ENCODE results near the gene TTC1. TPM values are rescaled to one million over a fixed set of nuclear protein-coding genes. Genes with fewer than 3 reads are reported as not detected.
"Not testable (repeated sequence)": the region's sequence is repeated elsewhere in the genome, so short reads cannot be mapped to it uniquely, and the experiment has no call there.

The TTC1 gene
- total RNA-seq, 3 donors from 2014 or later = 36.3 to 45.2 (median 41.0) TPM

DNA sequence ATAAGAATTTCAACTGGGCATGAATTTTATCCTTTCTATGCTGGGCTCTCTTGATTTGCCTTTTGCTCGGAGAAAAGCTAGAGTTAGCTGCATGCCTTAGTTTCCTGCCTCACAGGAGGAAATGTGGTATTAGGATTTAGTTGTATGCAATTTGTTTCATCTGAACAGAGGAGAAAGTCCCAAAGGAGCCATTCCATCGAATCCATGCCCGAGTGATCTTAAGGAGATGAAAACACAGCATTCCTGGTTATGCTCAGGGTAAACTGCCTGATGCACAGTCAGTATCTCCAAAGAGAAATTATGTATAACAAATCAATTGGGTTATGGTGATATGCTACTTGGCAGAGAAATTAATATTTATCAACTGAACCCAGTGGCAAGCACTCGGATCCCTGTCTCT is 51.1 kb downstream of the TTC1 start:
- H3K27ac ChIP-seq = no peak overlapping the region
- intact Hi-C loops (cut with DNase I; ENCODE audit: low total_unique reads) = no loop called here
- TF ChIP-seq, protein P1, sequence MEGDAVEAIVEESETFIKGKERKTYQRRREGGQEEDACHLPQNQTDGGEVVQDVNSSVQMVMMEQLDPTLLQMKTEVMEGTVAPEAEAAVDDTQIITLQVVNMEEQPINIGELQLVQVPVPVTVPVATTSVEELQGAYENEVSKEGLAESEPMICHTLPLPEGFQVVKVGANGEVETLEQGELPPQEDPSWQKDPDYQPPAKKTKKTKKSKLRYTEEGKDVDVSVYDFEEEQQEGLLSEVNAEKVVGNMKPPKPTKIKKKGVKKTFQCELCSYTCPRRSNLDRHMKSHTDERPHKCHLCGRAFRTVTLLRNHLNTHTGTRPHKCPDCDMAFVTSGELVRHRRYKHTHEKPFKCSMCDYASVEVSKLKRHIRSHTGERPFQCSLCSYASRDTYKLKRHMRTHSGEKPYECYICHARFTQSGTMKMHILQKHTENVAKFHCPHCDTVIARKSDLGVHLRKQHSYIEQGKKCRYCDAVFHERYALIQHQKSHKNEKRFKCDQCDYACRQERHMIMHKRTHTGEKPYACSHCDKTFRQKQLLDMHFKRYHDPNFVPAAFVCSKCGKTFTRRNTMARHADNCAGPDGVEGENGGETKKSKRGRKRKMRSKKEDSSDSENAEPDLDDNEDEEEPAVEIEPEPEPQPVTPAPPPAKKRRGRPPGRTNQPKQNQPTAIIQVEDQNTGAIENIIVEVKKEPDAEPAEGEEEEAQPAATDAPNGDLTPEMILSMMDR (IDR thresholded peaks at IDR 0.05) = no peak
- no peak for TF ChIP-seq POLR2AphosphoS5 (IDR thresholded peaks at IDR 0.05)
- no peak for TF ChIP-seq POLR2A (IDR thresholded peaks at IDR 0.05)
- no peak overlapping the region for H3K4me3 ChIP-seq
- H3K36me3 ChIP-seq = peaks cover 7% of the 10 kb centered on the region
- H3K27me3 ChIP-seq = no peaks in the 10 kb centered on the region
- no peak for DNase-seq (ENCODE audit: low spot score in 2 of 2)
- H3K4me1 ChIP-seq = no peaks in the 10 kb centered on the region
- H3K9me3 ChIP-seq = no peaks in the 10 kb centered on the region

DNA sequence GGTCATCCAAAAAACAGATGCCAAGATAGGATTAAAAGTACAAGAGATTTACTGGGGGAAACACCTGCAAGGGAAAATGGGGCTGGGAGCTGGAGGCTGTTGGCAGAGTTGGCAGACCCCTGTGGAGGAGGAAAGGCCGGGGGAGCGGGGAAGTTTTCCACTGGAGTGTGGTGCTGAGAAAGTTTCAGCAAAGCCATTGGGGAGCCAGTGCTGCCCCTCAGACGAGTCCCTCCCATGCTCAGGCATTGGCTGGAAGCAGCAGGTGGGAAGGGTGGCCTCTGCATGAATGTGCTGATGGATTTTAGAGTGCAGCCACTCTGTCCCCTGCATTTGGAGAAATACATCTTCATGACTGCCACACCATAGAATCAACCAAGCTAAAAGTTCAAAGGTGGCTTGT is 52.8 kb downstream of the TTC1 start:
- no peak for DNase-seq (ENCODE audit: low spot score in 2 of 2)
- Histone ChIP-seq H3K4me3 (no peak overlapping the region), H3K9me3 (no peaks in the 10 kb centered on the region), H3K4me1 (no peaks in the 10 kb centered on the region), H3K36me3 (no peaks in the 10 kb centered on the region), H3K27me3 (no peaks in the 10 kb centered on the region), H3K27ac (no peak overlapping the region)
- intact Hi-C loops (cut with DNase I; ENCODE audit: low total_unique reads) = no loop called here
- TF ChIP-seq, protein P1 (IDR thresholded peaks at IDR 0.05) = no peak
- TF ChIP-seq POLR2AphosphoS5 (IDR thresholded peaks at IDR 0.05) = no peak

DNA sequence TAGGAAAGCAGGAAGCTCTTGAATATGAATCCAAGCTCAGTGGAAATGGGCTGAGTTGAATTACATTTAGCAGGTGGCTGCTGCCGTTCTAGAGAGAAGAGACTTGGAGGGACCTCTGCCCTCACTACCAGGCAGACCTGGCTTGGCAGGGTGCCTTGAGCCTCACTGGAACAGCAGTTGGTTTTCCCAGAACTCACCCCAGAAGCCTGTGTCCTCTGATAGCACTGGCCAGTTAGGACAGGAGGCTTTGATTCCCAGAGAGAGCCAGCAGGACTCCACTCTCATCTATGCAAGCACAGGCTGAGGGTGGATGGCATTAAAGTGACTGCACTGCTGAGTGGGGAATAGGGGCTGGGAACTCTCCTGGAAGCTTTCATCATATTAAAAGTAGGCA is 55.5 kb downstream of the TTC1 start:
- TF ChIP-seq, protein P1 (IDR thresholded peaks at IDR 0.05) = no peak
- TF ChIP-seq POLR2A (IDR thresholded peaks at IDR 0.05) (no peak), POLR2AphosphoS5 (IDR thresholded peaks at IDR 0.05) (no peak)
- H3K27me3 ChIP-seq = no peaks in the 10 kb centered on the region
- DNase-seq (ENCODE audit: low spot score in 2 of 2) = no peak
- intact Hi-C loops (cut with DNase I; ENCODE audit: low total_unique reads) = no loop called here
- H3K9me3 ChIP-seq = no peaks in the 10 kb centered on the region
- no peaks in the 10 kb centered on the region for H3K36me3 ChIP-seq
- no peak overlapping the region for H3K4me3 ChIP-seq
- H3K27ac ChIP-seq = peak overlapping the region; percentile 72 to 80
- no peaks in the 10 kb centered on the region for H3K4me1 ChIP-seq

DNA sequence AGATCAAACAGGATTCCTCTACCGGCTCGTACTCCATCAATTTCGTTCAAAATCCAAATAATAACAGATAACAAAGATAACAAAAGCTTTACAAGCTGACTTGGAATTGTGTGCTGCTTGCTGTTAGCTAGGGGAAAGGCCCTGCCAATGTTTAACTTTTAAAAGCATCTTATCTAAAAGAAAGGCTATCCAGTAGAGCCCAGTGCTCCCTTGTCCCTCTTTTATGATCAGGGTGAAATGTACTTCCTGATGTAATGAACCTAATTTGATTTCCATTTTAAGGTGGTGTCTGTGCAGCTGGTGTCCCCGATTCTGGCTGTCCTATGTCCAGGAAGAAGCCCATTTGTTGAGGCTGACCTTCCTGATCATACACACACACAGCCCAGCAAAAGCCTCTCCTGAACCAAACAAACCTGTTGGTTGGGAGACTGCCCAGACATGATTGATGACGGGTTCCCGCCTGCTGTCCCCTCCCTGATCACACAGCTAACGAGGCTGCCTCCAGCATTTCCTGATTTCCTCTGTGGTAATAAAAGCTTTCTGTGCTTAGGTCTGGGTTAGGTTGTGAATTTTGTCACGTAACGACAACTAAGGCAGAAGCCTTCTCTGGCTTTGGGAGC is 56.2 kb downstream of the TTC1 start:
- DNase-seq (ENCODE audit: low spot score in 2 of 2) = peak in 1 of 2 donors; percentile 56
- Histone ChIP-seq H3K36me3 (no peaks in the 10 kb centered on the region), H3K27ac (peak overlapping the region; percentile 72 to 80), H3K27me3 (no peaks in the 10 kb centered on the region), H3K9me3 (no peaks in the 10 kb centered on the region), H3K4me3 (no peak overlapping the region), H3K4me1 (no peaks in the 10 kb centered on the region)
- TF ChIP-seq POLR2AphosphoS5 (IDR thresholded peaks at IDR 0.05) = no peak
- TF ChIP-seq, protein P1 (IDR thresholded peaks at IDR 0.05) = no peak
- no peak for TF ChIP-seq POLR2A (IDR thresholded peaks at IDR 0.05)
- intact Hi-C loops (cut with DNase I; ENCODE audit: low total_unique reads) = no loop called here

DNA sequence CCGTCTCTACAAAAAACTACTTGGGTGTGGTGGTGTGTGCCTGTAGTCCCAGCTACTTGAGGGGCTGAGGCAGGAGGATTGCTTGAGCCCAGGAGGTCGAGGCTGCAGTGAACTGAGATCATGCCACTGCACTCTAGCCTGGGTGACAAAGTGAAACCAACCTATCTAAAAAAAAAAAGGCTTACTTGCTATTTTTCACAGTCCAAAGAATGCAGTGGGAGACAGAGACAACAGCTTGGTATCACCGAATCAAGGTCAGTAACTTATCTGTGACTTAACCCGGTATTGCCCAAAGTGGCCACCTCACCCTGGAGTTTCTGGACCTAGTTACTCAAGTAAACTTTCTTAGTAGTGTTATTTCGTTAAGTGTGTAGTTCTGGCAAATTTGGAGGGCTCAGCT is 60.2 kb downstream of the TTC1 start:
- DNase-seq (ENCODE audit: low spot score in 2 of 2); intact Hi-C loops (cut with DNase I; ENCODE audit: low total_unique reads); H3K36me3 ChIP-seq: not testable (repeated sequence)

DNA sequence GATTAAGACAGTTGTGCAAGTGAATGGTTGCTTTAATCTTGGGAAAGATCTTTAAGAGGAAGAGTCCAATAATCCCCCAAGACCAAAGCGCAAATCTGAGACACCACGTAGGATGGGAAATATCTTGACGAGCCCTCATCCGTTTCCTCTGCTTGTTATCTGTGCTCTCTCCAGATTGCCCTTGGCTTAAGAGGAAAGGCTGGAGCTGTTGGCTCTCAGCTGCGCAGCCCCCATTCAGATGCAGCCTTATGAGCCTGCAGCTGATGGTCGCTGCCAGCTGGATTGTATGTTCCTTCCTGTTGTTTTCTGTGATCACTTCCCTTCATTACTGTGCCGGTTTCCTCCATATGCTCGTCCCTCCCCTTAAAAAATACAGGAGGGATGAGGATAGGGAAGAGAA is 62.6 kb downstream of the TTC1 start:
- no peak for TF ChIP-seq POLR2A (IDR thresholded peaks at IDR 0.05)
- TF ChIP-seq, protein P1 (IDR thresholded peaks at IDR 0.05) = no peak
- no peak for TF ChIP-seq POLR2AphosphoS5 (IDR thresholded peaks at IDR 0.05)
- intact Hi-C loops (cut with DNase I; ENCODE audit: low total_unique reads) = loop anchor here (10.0 kb wide), 1 partner anchor 47 kb away; no protein-coding TSS in a partner anchor
- H3K27me3 ChIP-seq = no peaks in the 10 kb centered on the region
- peak overlapping the region in 1 of 2 donors; percentile 13 for H3K27ac ChIP-seq
- no peaks in the 10 kb centered on the region for H3K36me3 ChIP-seq
- DNase-seq (ENCODE audit: low spot score in 2 of 2) = no peak
- no peaks in the 10 kb centered on the region for H3K9me3 ChIP-seq
- no peak overlapping the region for H3K4me3 ChIP-seq
- no peaks in the 10 kb centered on the region for H3K4me1 ChIP-seq

More for the DNA sequence above, 60.2 kb downstream of the TTC1 start:
- not testable (repeated sequence) for H3K4me1 ChIP-seq, H3K4me3 ChIP-seq, H3K27ac ChIP-seq, H3K27me3 ChIP-seq, H3K9me3 ChIP-seq
